CD4-positive, alpha-beta T cell treated with Interferon alpha-2 for 1 hour (primary cell): ENCODE results near the gene GAPDH.
A peak's percentile ranks its signal among the peaks of the same experiment; 100 is the strongest.
"Not testable (repeated sequence)": the region's sequence is repeated elsewhere in the genome, so short reads cannot be mapped to it uniquely, and the experiment has no call there.

Source experiments
- DNase-seq, 2 donors: peaks; one replicate each; pipeline ENCODE4 v3.0.0-alpha.2; 2020 to 2022

Gene GAPDH

GRCh38 chr12:6569312-6569711 lies 35.0 kb downstream of the GAPDH start:
- no peak for DNase-seq

- no peak for DNase-seq
Measured at GRCh38 chr12:6569786-6570185, 35.5 kb downstream of the GAPDH start.

- DNase-seq = peak; percentile 46 to 53
Measured at GRCh38 chr12:6570264-6570887, 36.1 kb downstream of the GAPDH start.

- DNase-seq = no peak
Measured at GRCh38 chr12:6573001-6573400, 38.7 kb downstream of the GAPDH start.

GRCh38 chr12:6574576-6575295 lies 40.4 kb downstream of the GAPDH start:
- no peak for DNase-seq

- no peak for DNase-seq
Measured at GRCh38 chr12:6575648-6576047, 41.3 kb downstream of the GAPDH start.

- no peak for DNase-seq
Measured at GRCh38 chr12:6582196-6582595, 47.9 kb downstream of the GAPDH start.

- DNase-seq = no peak
Measured at GRCh38 chr12:6582959-6583358, 48.6 kb downstream of the GAPDH start.

GRCh38 chr12:6584293-6584692 lies 50.0 kb downstream of the GAPDH start:
- DNase-seq = no peak

GRCh38 chr12:6586569-6586968 lies 52.3 kb downstream of the GAPDH start:
- DNase-seq = not testable (repeated sequence)
